Naive B cell (primary cell): ENCODE results near the gene ARHGDIG. TPM values are rescaled to one million over a fixed set of nuclear protein-coding genes. Genes with fewer than 3 reads are reported as not detected.

ENCODE experiments used
- ATAC-seq, 2 donors: fragments of 150-1000 bp; cut with Tn5 transposase; 2 replicates each; pipeline ENCODE4 v1.10.0; 2021; ENCODE audit warnings: low read depth in 2 of 2, mild to moderate bottlenecking in 2 of 2, moderate library complexity in 2 of 2
- DNase-seq: peaks from one replicate; pipeline ENCODE4 v3.0.0; 2022
- H3K27ac Mint-ChIP-seq, 6 donors: one replicate each; pipeline ENCODE4 v1.8.0; 2020 to 2022; ENCODE audit warnings: mild to moderate bottlenecking in 6 of 6, mixed read lengths in 6 of 6, moderate library complexity in 5 of 6, inconsistent platforms in 2 of 6
- H3K27me3 Mint-ChIP-seq, 3 donors: one replicate each; pipeline ENCODE4 v1.8.0; 2021 to 2022; ENCODE audit warnings: mixed read lengths in 3 of 3, mild to moderate bottlenecking in 1 of 3
- H3K36me3 Mint-ChIP-seq, 2 donors: one replicate each; pipeline ENCODE4 v1.8.0; 2020 to 2022; ENCODE audit warnings: mixed read lengths in 2 of 2, inconsistent platforms in 1 of 2, mild to moderate bottlenecking in 1 of 2
- H3K4me1 Mint-ChIP-seq, 3 donors: one replicate each; pipeline ENCODE4 v1.8.0; 2020 to 2022; ENCODE audit warnings: mixed read lengths in 3 of 3, inconsistent platforms in 1 of 3, mild to moderate bottlenecking in 1 of 3, moderate library complexity in 1 of 3
- H3K4me3 Mint-ChIP-seq, 8 donors: one replicate each; pipeline ENCODE4 v1.8.0; 2020 to 2022; ENCODE audit warnings: mild to moderate bottlenecking in 8 of 8, mixed read lengths in 8 of 8, moderate library complexity in 8 of 8, inconsistent platforms in 2 of 8
- H3K9me3 Mint-ChIP-seq, 7 donors: one replicate each; pipeline ENCODE4 v1.8.0; 2020 to 2022; ENCODE audit warnings: mixed read lengths in 7 of 7, mild to moderate bottlenecking in 5 of 7, inconsistent platforms in 2 of 7, moderate library complexity in 1 of 7
- polyA plus RNA-seq, 6 donors: library from polyadenylated mRNA; unstranded; fragments of 300-500 nt; fragmentation: Illumina TruSeq; gene quantifications; one replicate each; pipeline ENCODE4 v1.2.3, GENCODE V29; 2021; ENCODE audit warnings: low read depth in 6 of 6

The ARHGDIG gene
- polyA plus RNA-seq, 6 donors from 2014 or later: not detected

- DNase-seq: no peak
- Mint-ChIP-seq H3K36me3 (peaks cover 0 to 8% of the 10 kb centered on the region in 2 donors), H3K27me3 (no peaks in the 10 kb centered on the region), H3K4me3 (no peak overlapping the region), H3K4me1 (peaks cover 0 to 3% (median 3%) of the 10 kb centered on the region in 3 donors), H3K27ac (no peak overlapping the region), H3K9me3 (no peaks in the 10 kb centered on the region)
- ATAC-seq: no peak
These were observed 7.9 kb downstream of the ARHGDIG start for GRCh38 chr16:287981-288920.

- no peak for DNase-seq
- ATAC-seq: no peak
- no peak overlapping the region for H3K27ac Mint-ChIP-seq
- H3K9me3 Mint-ChIP-seq: no peaks in the 10 kb centered on the region
- H3K4me3 Mint-ChIP-seq: no peak overlapping the region
- peaks cover 0 to 8% of the 10 kb centered on the region in 2 donors for H3K36me3 Mint-ChIP-seq
- H3K27me3 Mint-ChIP-seq: no peaks in the 10 kb centered on the region
- peaks cover 0 to 3% (median 3%) of the 10 kb centered on the region in 3 donors for H3K4me1 Mint-ChIP-seq
These were observed 9.1 kb downstream of the ARHGDIG start for GRCh38 chr16:289395-289997.

GRCh38 chr16:290015-290680 lies 9.8 kb downstream of the ARHGDIG start:
- peaks cover 0 to 8% of the 10 kb centered on the region in 2 donors for H3K36me3 Mint-ChIP-seq
- ATAC-seq: no peak
- H3K27ac Mint-ChIP-seq: no peak overlapping the region
- no peak overlapping the region for H3K4me3 Mint-ChIP-seq
- H3K9me3 Mint-ChIP-seq: no peaks in the 10 kb centered on the region
- no peaks in the 10 kb centered on the region for H3K27me3 Mint-ChIP-seq
- peaks cover 0 to 3% (median 3%) of the 10 kb centered on the region in 3 donors for H3K4me1 Mint-ChIP-seq
- no peak for DNase-seq

- Mint-ChIP-seq H3K36me3 (peaks cover 0 to 8% of the 10 kb centered on the region in 2 donors), H3K4me3 (peak overlapping the region in 1 of 8 donors; percentile 25), H3K4me1 (peaks cover 0 to 3% (median 3%) of the 10 kb centered on the region in 3 donors), H3K27me3 (no peaks in the 10 kb centered on the region), H3K9me3 (no peaks in the 10 kb centered on the region), H3K27ac (no peak overlapping the region)
- DNase-seq (no peak), ATAC-seq (no peak)
These were observed 10.5 kb downstream of the ARHGDIG start for GRCh38 chr16:290681-291405.

- Mint-ChIP-seq H3K27ac (peak overlapping the region in 1 of 6 donors; percentile 30), H3K27me3 (no peaks in the 10 kb centered on the region), H3K9me3 (no peaks in the 10 kb centered on the region), H3K36me3 (peaks cover 0 to 8% of the 10 kb centered on the region in 2 donors), H3K4me3 (no peak overlapping the region), H3K4me1 (peaks cover 0 to 3% (median 0%) of the 10 kb centered on the region in 3 donors)
- ATAC-seq (no peak), DNase-seq (no peak)
These were observed 11.1 kb downstream of the ARHGDIG start for GRCh38 chr16:291539-291938.

GRCh38 chr16:293043-293775 lies 12.8 kb downstream of the ARHGDIG start:
- H3K9me3 Mint-ChIP-seq: no peaks in the 10 kb centered on the region
- H3K27me3 Mint-ChIP-seq: no peaks in the 10 kb centered on the region
- H3K27ac Mint-ChIP-seq: peak overlapping the region in 1 of 6 donors; percentile 69
- no peak for DNase-seq
- ATAC-seq: no peak
- H3K36me3 Mint-ChIP-seq: peaks cover 0 to 2% of the 10 kb centered on the region in 2 donors
- no peak overlapping the region for H3K4me3 Mint-ChIP-seq
- H3K4me1 Mint-ChIP-seq: peaks cover 0 to 3% (median 0%) of the 10 kb centered on the region in 3 donors

GRCh38 chr16:296276-296675 lies 15.9 kb downstream of the ARHGDIG start:
- peaks cover 0 to 3% (median 0%) of the 10 kb centered on the region in 3 donors for H3K4me1 Mint-ChIP-seq
- H3K9me3 Mint-ChIP-seq: no peaks in the 10 kb centered on the region
- no peaks in the 10 kb centered on the region for H3K27me3 Mint-ChIP-seq
- H3K27ac Mint-ChIP-seq: no peak overlapping the region
- H3K4me3 Mint-ChIP-seq: no peak overlapping the region
- H3K36me3 Mint-ChIP-seq: no peaks in the 10 kb centered on the region
- DNase-seq (no peak), ATAC-seq (no peak)

GRCh38 chr16:296806-297510 lies 16.6 kb downstream of the ARHGDIG start:
- Mint-ChIP-seq H3K4me1 (peaks cover 0 to 3% (median 0%) of the 10 kb centered on the region in 3 donors), H3K27ac (no peak overlapping the region), H3K36me3 (no peaks in the 10 kb centered on the region), H3K27me3 (no peaks in the 10 kb centered on the region), H3K9me3 (no peaks in the 10 kb centered on the region), H3K4me3 (no peak overlapping the region)
- ATAC-seq (no peak), DNase-seq (no peak)

GRCh38 chr16:297832-298231 lies 17.4 kb downstream of the ARHGDIG start:
- no peaks in the 10 kb centered on the region for H3K36me3 Mint-ChIP-seq
- H3K9me3 Mint-ChIP-seq: no peaks in the 10 kb centered on the region
- ATAC-seq (no peak), DNase-seq (no peak)
- no peaks in the 10 kb centered on the region for H3K4me1 Mint-ChIP-seq
- no peak overlapping the region for H3K4me3 Mint-ChIP-seq
- H3K27me3 Mint-ChIP-seq: no peaks in the 10 kb centered on the region
- H3K27ac Mint-ChIP-seq: no peak overlapping the region

- no peaks in the 10 kb centered on the region for H3K27me3 Mint-ChIP-seq
- H3K4me1 Mint-ChIP-seq: no peaks in the 10 kb centered on the region
- H3K4me3 Mint-ChIP-seq: no peak overlapping the region
- DNase-seq (no peak), ATAC-seq (no peak)
- no peaks in the 10 kb centered on the region for H3K9me3 Mint-ChIP-seq
- H3K27ac Mint-ChIP-seq: no peak overlapping the region
- H3K36me3 Mint-ChIP-seq: no peaks in the 10 kb centered on the region
These were observed 20.8 kb downstream of the ARHGDIG start for GRCh38 chr16:301235-301634.

- Mint-ChIP-seq H3K9me3 (no peaks in the 10 kb centered on the region), H3K4me1 (peaks cover 0 to 4% (median 0%) of the 10 kb centered on the region in 3 donors), H3K4me3 (no peak overlapping the region), H3K36me3 (no peaks in the 10 kb centered on the region), H3K27ac (no peak overlapping the region), H3K27me3 (no peaks in the 10 kb centered on the region)
- no peak for DNase-seq
- ATAC-seq: no peak
These were observed 21.6 kb downstream of the ARHGDIG start for GRCh38 chr16:301950-302349.
